HepG2 (cell line): Measurements from ENCODE around the gene LPO. TPM values are rescaled to one million over a fixed set of nuclear protein-coding genes. Genes with fewer than 3 reads are reported as not detected.
A peak's percentile ranks its signal among the peaks of the same experiment; 100 is the strongest.

ENCODE experiments used
- ARNTL ChIP-seq: sonication (generic); formaldehyde crosslinking; IDR thresholded peaks from 2 replicates; pipeline ENCODE4 v1.4.0; 2020; ENCODE audit warnings: mild to moderate bottlenecking, missing genetic modification reagents
- BHLHE40 ChIP-seq: IDR thresholded peaks from 2 replicates; pipeline ENCODE4 v1.6.1; 2011; ENCODE audit warnings: low read length, improper control_type of control experiment
- FOXA1 ChIP-seq, 2 experiments: fragments of 450-650 bp in 1 of 2; sonication (generic) in 1 of 2; formaldehyde crosslinking in 1 of 2; IDR thresholded peaks; 2 replicates each; pipeline versions ENCODE4 v1.4.0 to v1.6.1; 2016 to 2020; ENCODE audit warnings: missing genetic modification reagents in 1 of 2
- GATAD2A ChIP-seq: IDR thresholded peaks from 2 replicates; pipeline ENCODE4 v1.6.1; 2016
- GFI1 ChIP-seq: sonication (generic); formaldehyde crosslinking; IDR thresholded peaks from 2 replicates; pipeline ENCODE4 v1.5.0; 2020; ENCODE audit warnings: missing genetic modification reagents, mild to moderate bottlenecking, borderline replicate concordance
- HDAC2 ChIP-seq: sonication (generic); formaldehyde crosslinking; IDR thresholded peaks from 2 replicates; pipeline ENCODE4 v1.4.0; 2020; ENCODE audit warnings: missing genetic modification reagents
- HNF4A ChIP-seq: sonication (generic); formaldehyde crosslinking; IDR thresholded peaks from 2 replicates; pipeline ENCODE4 v1.4.0; 2020; ENCODE audit warnings: missing genetic modification reagents
- LCORL ChIP-seq, 2 experiments: fragments of 450-650 bp in 1 of 2; sonication (generic) in 1 of 2; formaldehyde crosslinking in 1 of 2; IDR thresholded peaks; 2 replicates each; pipeline versions ENCODE4 v1.5.0 to v1.6.1; 2017 to 2020; ENCODE audit warnings: antibody characterized with exemption in 1 of 2, missing genetic modification reagents in 1 of 2
- NR2C2 ChIP-seq: sonication (generic); formaldehyde crosslinking; IDR thresholded peaks from 2 replicates; pipeline ENCODE4 v1.4.0; 2020; ENCODE audit warnings: missing genetic modification reagents, mild to moderate bottlenecking, moderate library complexity, borderline replicate concordance
- SALL1 ChIP-seq: sonication (generic); formaldehyde crosslinking; IDR thresholded peaks from 2 replicates; pipeline ENCODE4 v1.8.0; 2022; ENCODE audit warnings: mild to moderate bottlenecking, missing genetic modification reagents
- SOX6 ChIP-seq, 2 experiments: fragments of 450-650 bp in 1 of 2; sonication (generic) in 1 of 2; formaldehyde crosslinking in 1 of 2; IDR thresholded peaks; 2 replicates each; pipeline versions ENCODE4 v1.4.0 to v1.6.1; 2017 to 2020; ENCODE audit warnings: antibody characterized with exemption in 1 of 2, mild to moderate bottlenecking in 1 of 2, missing genetic modification reagents in 1 of 2
- TGIF2 ChIP-seq: IDR thresholded peaks from 2 replicates; pipeline ENCODE4 v1.6.1; 2016; ENCODE audit warnings: control low read depth, missing compliant biosample characterization
- ZFX ChIP-seq: sonication (generic); formaldehyde crosslinking; IDR thresholded peaks from 2 replicates; pipeline ENCODE4 v1.4.0; 2020; ENCODE audit warnings: mild to moderate bottlenecking, low read depth, missing genetic modification reagents, moderate library complexity
- ZGPAT ChIP-seq: IDR thresholded peaks from 2 replicates; pipeline ENCODE4 v1.6.1; 2016; ENCODE audit warnings: mild to moderate bottlenecking
- ZNF17 ChIP-seq: sonication (generic); formaldehyde crosslinking; IDR thresholded peaks from 2 replicates; pipeline ENCODE4 v1.5.0; 2020; ENCODE audit warnings: mild to moderate bottlenecking, missing genetic modification reagents
- ZNF276 ChIP-seq: sonication (generic); formaldehyde crosslinking; IDR thresholded peaks from 2 replicates; pipeline ENCODE4 v1.4.0; 2020; ENCODE audit warnings: mild to moderate bottlenecking, low read depth, missing genetic modification reagents
- ZNF546 ChIP-seq: sonication (generic); formaldehyde crosslinking; conservative IDR thresholded peaks from 2 replicates; pipeline ENCODE4 v1.8.1; 2023; ENCODE audit warnings: mild to moderate bottlenecking, missing genetic modification reagents
- ZNF564 ChIP-seq: sonication (generic); formaldehyde crosslinking; IDR thresholded peaks from 2 replicates; pipeline ENCODE4 v1.8.1; 2023; ENCODE audit warnings: mild to moderate bottlenecking, missing genetic modification reagents
- ZNF607 ChIP-seq: sonication (generic); formaldehyde crosslinking; IDR thresholded peaks from 2 replicates; pipeline ENCODE4 v1.5.1; 2020; ENCODE audit warnings: missing genetic modification reagents, mild to moderate bottlenecking, borderline replicate concordance
- ZSCAN29 ChIP-seq: sonication (generic); formaldehyde crosslinking; conservative IDR thresholded peaks from 2 replicates; pipeline ENCODE4 v1.4.0; 2020; ENCODE audit warnings: mild to moderate bottlenecking, missing genetic modification reagents
- ZSCAN5A ChIP-seq: sonication (generic); formaldehyde crosslinking; IDR thresholded peaks from 2 replicates; pipeline ENCODE4 v1.8.0; 2022; ENCODE audit warnings: mild to moderate bottlenecking, missing genetic modification reagents, borderline replicate concordance
- polyA plus RNA-seq, 8 experiments: library from polyadenylated mRNA; depleted of rRNA in 3 of 8; stranded (reverse) in 7 of 8; unstranded in 1 of 8; fragments of >200 nt; fragmentation: Illumina TruSeq in 4 of 8; extraction: Trizol in 4 of 8; gene quantifications; 2 replicates each; pipeline versions ENCODE4 v1.2.1 to v1.2.3, GENCODE V29; 2011 to 2016; ENCODE audit warnings: low read depth in 4 of 8, missing spikeins in 1 of 8, mixed read lengths in 1 of 8; ENCODE audit not compliant: insufficient read depth in 1 of 8
- total RNA-seq, 5 experiments: library from RNA; depleted of rRNA; stranded (reverse); fragments of >200 nt; fragmentation: Illumina TruSeq; extraction: Trizol; gene quantifications; 2 replicates each; pipeline ENCODE4 v1.2.3, GENCODE V29; 2016; ENCODE audit warnings: low read depth in 1 of 5
- TF ChIP-seq, protein P1 (sequence below): sonication (generic); formaldehyde crosslinking; IDR thresholded peaks from 2 replicates; pipeline ENCODE4 v1.4.0; 2020; ENCODE audit warnings: mild to moderate bottlenecking, low read depth, missing genetic modification reagents

LPO gene
- total and polyA plus RNA-seq, 2 of the 13 experiments (the other 11 are each of a cell fraction or from before 2014, with no cell fraction given) = not detected

- TF ChIP-seq ZNF17 (CRISPR knock-in tag) = no peak
- TF ChIP-seq BHLHE40 = peak; percentile 65
- 0 out of 2 replicates have a peak, but pooled peaks have one; percentile 13 for TF ChIP-seq ZGPAT (CRISPR knock-in tag)
- no peak for TF ChIP-seq LCORL (IDR thresholded peaks at IDR 0.05)
- 0 out of 2 replicates have a peak, but pooled peaks have one; percentile 1 for TF ChIP-seq LCORL (CRISPR knock-in tag; IDR thresholded peaks at IDR 0.05)
- TF ChIP-seq ZNF546 (CRISPR knock-in tag) = 0 out of 2 replicates have a peak, but pooled peaks have one; percentile 18
- TF ChIP-seq SALL1 = peak; percentile 31; the same call in 1 of the 2 replicates
- peak; percentile 37; the same call in 1 of the 2 replicates for TF ChIP-seq NR2C2
- TF ChIP-seq ZFX (CRISPR knock-in tag) = 0 out of 2 replicates have a peak, but pooled peaks have one; percentile 2
- TF ChIP-seq GATAD2A (CRISPR knock-in tag) = peak; percentile 40; the same call in 1 of the 2 replicates
- no peak for TF ChIP-seq SOX6 (IDR thresholded peaks at IDR 0.05)
- TF ChIP-seq SOX6 (CRISPR knock-in tag; IDR thresholded peaks at IDR 0.05) = peak; percentile 66
- no peak for TF ChIP-seq ZNF607 (CRISPR knock-in tag)
- TF ChIP-seq ZSCAN5A = 0 out of 2 replicates have a peak, but pooled peaks have one; percentile 47
- TF ChIP-seq GFI1 (CRISPR knock-in tag) = 0 out of 2 replicates have a peak, but pooled peaks have one; percentile 24
- TF ChIP-seq ARNTL (CRISPR knock-in tag) = peak; percentile 48; the same call in 1 of the 2 replicates
- TF ChIP-seq, protein P1, sequence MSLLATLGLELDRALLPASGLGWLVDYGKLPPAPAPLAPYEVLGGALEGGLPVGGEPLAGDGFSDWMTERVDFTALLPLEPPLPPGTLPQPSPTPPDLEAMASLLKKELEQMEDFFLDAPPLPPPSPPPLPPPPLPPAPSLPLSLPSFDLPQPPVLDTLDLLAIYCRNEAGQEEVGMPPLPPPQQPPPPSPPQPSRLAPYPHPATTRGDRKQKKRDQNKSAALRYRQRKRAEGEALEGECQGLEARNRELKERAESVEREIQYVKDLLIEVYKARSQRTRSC = no peak
- TF ChIP-seq TGIF2 = no peak
- TF ChIP-seq HDAC2 = 0 out of 2 replicates have a peak, but pooled peaks have one; percentile 19
- TF ChIP-seq ZNF276 = 0 out of 2 replicates have a peak, but pooled peaks have one; percentile 28
- TF ChIP-seq ZNF564 (CRISPR knock-in tag) = 0 out of 2 replicates have a peak, but pooled peaks have one; percentile 18
- TF ChIP-seq HNF4A (CRISPR knock-in tag) = peak; percentile 77
- no peak for TF ChIP-seq FOXA1 (IDR thresholded peaks at IDR 0.05)
- peak; percentile 48; the same call in 1 of the 2 replicates for TF ChIP-seq FOXA1 (CRISPR knock-in tag; IDR thresholded peaks at IDR 0.05)
- 0 out of 2 replicates have a peak, but pooled peaks have one; percentile 31 for TF ChIP-seq ZSCAN29 (CRISPR knock-in tag)
These were observed 12.1 kb downstream of the LPO start (continued) for GRCh38 chr17:58250344-58251011.
